Progenitor cell of endocrine pancreas (in vitro differentiated cells): ENCODE measurements around the gene SPEF2. TPM values are rescaled to one million over a fixed set of nuclear protein-coding genes. Genes with fewer than 3 reads are reported as not detected.

Experiments
- DNase-seq: peaks from one replicate; pipeline ENCODE4 v3.0.0; 2021; ENCODE audit warnings: low spot score; ENCODE audit not compliant: unreplicated experiment
- H3K27ac Mint-ChIP-seq: 2 replicates; pipeline ENCODE4 v1.8.0; 2021; ENCODE audit warnings: mild to moderate bottlenecking, moderate library complexity, mixed read lengths
- H3K27me3 Mint-ChIP-seq: 2 replicates; pipeline ENCODE4 v1.8.0; 2021; ENCODE audit warnings: mixed read lengths
- H3K36me3 Mint-ChIP-seq: 2 replicates; pipeline ENCODE4 v1.8.0; 2022; ENCODE audit warnings: mixed read lengths; ENCODE audit not compliant: insufficient read depth
- H3K4me1 Mint-ChIP-seq: 2 replicates; pipeline ENCODE4 v1.8.0; 2021; ENCODE audit warnings: low read depth, mixed read lengths
- H3K4me3 Mint-ChIP-seq: 2 replicates; pipeline ENCODE4 v1.8.0; 2021; ENCODE audit warnings: low read depth, mild to moderate bottlenecking, moderate library complexity, mixed read lengths
- H3K9me3 Mint-ChIP-seq: 2 replicates; pipeline ENCODE4 v1.8.0; 2021; ENCODE audit warnings: low read depth, mixed read lengths
- CTCF ChIP-seq: fragments of 200-600 bp; sonication (generic); IDR thresholded peaks from one replicate; pipeline ENCODE4 v1.5.0; 2021; ENCODE audit warnings: antibody characterized with exemption, mild to moderate bottlenecking; ENCODE audit not compliant: unreplicated experiment
- total RNA-seq: library from RNA; stranded (reverse); gene quantifications from 2 replicates; pipeline ENCODE4 v1.2.1, GENCODE V29; 2021

Gene SPEF2
- total RNA-seq, 1 donor from 2014 or later: 16.0 TPM

- Mint-ChIP-seq H3K27ac (no peak overlapping the region), H3K9me3 (no peaks in the 10 kb centered on the region), H3K27me3 (peaks cover 3% of the 10 kb centered on the region), H3K36me3 (no peaks in the 10 kb centered on the region), H3K4me3 (no peak overlapping the region), H3K4me1 (peaks cover 27% of the 10 kb centered on the region)
- no peak for TF ChIP-seq CTCF
- DNase-seq: no peak
These were observed 181.5 kb downstream of the SPEF2 start for GRCh38 chr5:35799181-35799580.

- no peak for DNase-seq
- no peaks in the 10 kb centered on the region for H3K9me3 Mint-ChIP-seq
- H3K4me3 Mint-ChIP-seq: no peak overlapping the region
- peaks cover 26% of the 10 kb centered on the region for H3K4me1 Mint-ChIP-seq
- peaks cover 6% of the 10 kb centered on the region for H3K27me3 Mint-ChIP-seq
- no peak overlapping the region for H3K27ac Mint-ChIP-seq
- TF ChIP-seq CTCF: no peak
- H3K36me3 Mint-ChIP-seq: no peaks in the 10 kb centered on the region
These were observed 182.1 kb downstream of the SPEF2 start for GRCh38 chr5:35799753-35800152.

- DNase-seq: no peak
- peaks cover 9% of the 10 kb centered on the region for H3K27me3 Mint-ChIP-seq
- H3K36me3 Mint-ChIP-seq: no peaks in the 10 kb centered on the region
- no peak overlapping the region for H3K4me3 Mint-ChIP-seq
- TF ChIP-seq CTCF: no peak
- H3K4me1 Mint-ChIP-seq: peaks cover 9% of the 10 kb centered on the region
- H3K9me3 Mint-ChIP-seq: no peaks in the 10 kb centered on the region
- H3K27ac Mint-ChIP-seq: no peak overlapping the region
These were observed 185.6 kb downstream of the SPEF2 start for GRCh38 chr5:35803191-35803651.

- Mint-ChIP-seq H3K36me3 (no peaks in the 10 kb centered on the region), H3K4me3 (no peak overlapping the region), H3K9me3 (no peaks in the 10 kb centered on the region), H3K27me3 (peaks cover 12% of the 10 kb centered on the region), H3K27ac (no peak overlapping the region), H3K4me1 (peaks cover 7% of the 10 kb centered on the region)
- DNase-seq: no peak
- TF ChIP-seq CTCF: no peak
These were observed 186.6 kb downstream of the SPEF2 start for GRCh38 chr5:35804201-35804653.

- H3K9me3 Mint-ChIP-seq: no peaks in the 10 kb centered on the region
- H3K4me3 Mint-ChIP-seq: no peak overlapping the region
- H3K27me3 Mint-ChIP-seq: peaks cover 13% of the 10 kb centered on the region
- no peak for DNase-seq
- TF ChIP-seq CTCF: no peak
- H3K27ac Mint-ChIP-seq: no peak overlapping the region
- peaks cover 7% of the 10 kb centered on the region for H3K4me1 Mint-ChIP-seq
- H3K36me3 Mint-ChIP-seq: no peaks in the 10 kb centered on the region
These were observed 187.2 kb downstream of the SPEF2 start for GRCh38 chr5:35804841-35805240.
